Fibroblast of mammary gland (primary cell): ENCODE data around the gene GUK1.

Source experiments
- DNase-seq: peaks from one replicate; pipeline ENCODE4 v3.0.0-alpha.2; 2010; ENCODE audit warnings: low read depth
- H3K4me3 ChIP-seq: 2 replicates; pipeline ENCODE4 v1.5.1; 2011; ENCODE audit warnings: low read depth, mild to moderate bottlenecking, low read length, moderate library complexity; ENCODE audit not compliant: control insufficient read depth
- TF ChIP-seq, protein P1 (sequence below): conservative IDR thresholded peaks from 2 replicates; pipeline ENCODE4 v1.5.1; 2011; ENCODE audit warnings: low read depth, low read length, inconsistent platforms; ENCODE audit not compliant: control insufficient read depth, insufficient read depth

The GUK1 gene

DNA sequence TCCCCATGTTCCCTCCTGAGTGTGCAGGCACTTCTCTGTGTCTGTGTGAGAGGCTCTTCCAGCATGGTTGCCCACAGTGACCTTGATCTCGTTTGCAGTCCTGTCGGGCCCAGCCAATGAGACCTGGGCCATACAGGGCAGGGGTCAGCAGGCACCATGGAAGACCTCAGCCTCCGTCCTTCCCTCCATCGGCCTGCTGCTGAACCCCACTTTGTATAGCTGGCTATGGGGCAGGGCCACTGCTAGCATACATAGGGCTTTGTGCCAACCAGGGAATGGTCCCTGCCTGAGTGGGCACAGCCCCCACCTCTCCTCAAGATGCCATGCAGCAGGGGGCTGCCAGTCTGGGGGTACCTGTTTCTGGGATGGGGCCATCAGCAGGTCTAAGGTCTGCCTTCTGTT is 40.7 kb upstream of the GUK1 start:
- TF ChIP-seq, protein P1, sequence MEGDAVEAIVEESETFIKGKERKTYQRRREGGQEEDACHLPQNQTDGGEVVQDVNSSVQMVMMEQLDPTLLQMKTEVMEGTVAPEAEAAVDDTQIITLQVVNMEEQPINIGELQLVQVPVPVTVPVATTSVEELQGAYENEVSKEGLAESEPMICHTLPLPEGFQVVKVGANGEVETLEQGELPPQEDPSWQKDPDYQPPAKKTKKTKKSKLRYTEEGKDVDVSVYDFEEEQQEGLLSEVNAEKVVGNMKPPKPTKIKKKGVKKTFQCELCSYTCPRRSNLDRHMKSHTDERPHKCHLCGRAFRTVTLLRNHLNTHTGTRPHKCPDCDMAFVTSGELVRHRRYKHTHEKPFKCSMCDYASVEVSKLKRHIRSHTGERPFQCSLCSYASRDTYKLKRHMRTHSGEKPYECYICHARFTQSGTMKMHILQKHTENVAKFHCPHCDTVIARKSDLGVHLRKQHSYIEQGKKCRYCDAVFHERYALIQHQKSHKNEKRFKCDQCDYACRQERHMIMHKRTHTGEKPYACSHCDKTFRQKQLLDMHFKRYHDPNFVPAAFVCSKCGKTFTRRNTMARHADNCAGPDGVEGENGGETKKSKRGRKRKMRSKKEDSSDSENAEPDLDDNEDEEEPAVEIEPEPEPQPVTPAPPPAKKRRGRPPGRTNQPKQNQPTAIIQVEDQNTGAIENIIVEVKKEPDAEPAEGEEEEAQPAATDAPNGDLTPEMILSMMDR = no peak
- no peak overlapping the region for H3K4me3 ChIP-seq
- DNase-seq = no peak

DNA sequence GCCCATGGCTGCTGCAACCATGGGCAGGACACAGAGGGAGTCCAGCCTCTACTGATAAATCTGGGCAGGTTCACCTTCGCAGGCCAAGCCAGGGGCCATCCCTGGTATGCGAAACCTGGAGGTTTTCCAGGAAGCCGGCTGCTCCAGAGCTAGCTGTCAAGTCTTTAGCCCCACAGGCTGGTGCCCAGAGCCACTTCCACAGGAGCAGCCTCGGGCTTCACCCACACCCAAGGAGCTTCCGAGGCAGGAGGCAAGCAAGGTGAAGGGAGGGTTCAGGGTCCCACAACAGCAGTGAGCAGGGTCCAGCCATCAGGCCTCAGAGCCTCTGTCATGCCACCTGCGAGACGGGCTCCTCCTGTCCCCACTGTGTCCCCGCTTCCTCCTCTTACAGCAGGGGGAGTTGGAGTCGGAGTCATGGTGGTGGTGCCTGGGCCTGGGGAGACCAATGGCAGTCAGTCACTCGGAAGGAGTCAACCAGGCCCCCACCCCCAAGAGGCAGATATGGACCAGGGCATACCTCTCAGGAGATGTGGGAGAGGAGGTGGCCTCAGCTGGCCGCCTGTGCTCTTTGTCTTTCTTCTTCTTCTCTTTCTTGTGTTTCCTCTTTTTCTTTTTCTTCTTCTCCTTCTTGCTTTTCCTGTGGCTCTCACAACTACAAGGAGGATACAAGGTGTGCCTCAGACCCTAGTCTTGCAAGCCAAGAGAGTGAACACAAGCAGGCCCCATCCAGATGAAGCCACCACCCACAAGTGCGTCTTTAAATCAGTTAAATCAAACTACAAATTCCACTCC is 39.1 kb upstream of the GUK1 start:
- TF ChIP-seq, protein P1 = no peak
- no peak overlapping the region for H3K4me3 ChIP-seq
- no peak for DNase-seq

DNA sequence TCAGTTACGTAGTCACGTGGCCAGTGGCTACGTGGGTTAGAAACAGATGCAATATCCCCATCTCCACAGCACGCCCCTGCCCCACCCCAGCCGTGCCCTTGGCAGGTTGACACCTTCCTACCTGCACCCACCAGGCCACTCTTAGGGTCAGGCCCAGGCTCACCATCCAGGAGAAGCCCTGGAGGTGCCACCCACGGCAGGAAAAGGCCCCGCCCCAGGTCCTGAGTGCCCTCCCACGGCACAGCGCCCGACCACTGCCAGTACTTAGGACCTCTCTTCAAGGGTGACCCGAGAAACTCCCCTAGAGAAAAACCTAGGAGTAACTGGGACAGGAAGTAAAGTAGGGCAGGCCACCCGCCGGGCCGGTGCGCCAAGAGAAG is 38.5 kb upstream of the GUK1 start:
- H3K4me3 ChIP-seq = peak overlapping the region; percentile 78
- TF ChIP-seq, protein P1 = no peak
- no peak for DNase-seq

DNA sequence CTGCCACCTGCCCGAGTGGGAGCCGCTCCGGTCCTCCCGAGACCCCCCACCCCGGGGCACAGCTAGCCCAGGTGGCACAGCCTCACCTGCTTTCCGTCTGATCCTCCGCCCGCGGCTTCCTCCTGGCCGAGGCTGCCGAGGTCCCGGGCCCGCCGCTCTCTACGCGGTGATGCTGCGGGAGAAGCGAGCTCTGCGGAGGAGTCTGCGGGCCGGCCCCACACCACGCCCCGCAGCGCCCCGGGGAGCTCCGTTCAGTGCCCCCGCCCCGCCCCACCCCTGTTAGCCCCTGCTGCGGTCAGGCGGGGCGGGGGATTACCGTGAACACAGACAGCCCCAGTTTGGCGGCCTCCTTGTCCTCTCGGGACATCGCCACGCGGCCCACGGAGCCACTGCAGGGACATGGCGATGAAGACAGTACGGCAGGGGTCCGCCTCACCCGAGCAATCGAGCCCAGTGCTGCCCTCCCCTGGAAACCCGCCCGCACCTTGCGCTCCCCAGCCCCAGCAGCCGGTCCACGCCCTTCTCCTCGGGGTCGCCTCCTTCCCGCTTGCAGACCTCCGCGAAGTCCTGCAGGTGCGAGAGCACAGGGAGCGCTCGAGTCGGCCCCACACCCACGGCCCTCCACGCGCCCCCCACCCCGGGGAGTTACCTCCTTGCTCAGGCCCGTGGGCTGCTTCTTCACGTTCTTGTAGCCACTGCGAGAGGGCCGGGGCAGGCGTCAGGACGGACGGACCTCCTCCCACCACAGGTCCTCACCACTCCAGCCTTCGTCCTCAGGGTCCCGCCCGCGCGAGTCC is 37.9 kb upstream of the GUK1 start:
- DNase-seq = no peak
- peak overlapping the region; percentile 78 for H3K4me3 ChIP-seq
- TF ChIP-seq, protein P1 = no peak

DNA sequence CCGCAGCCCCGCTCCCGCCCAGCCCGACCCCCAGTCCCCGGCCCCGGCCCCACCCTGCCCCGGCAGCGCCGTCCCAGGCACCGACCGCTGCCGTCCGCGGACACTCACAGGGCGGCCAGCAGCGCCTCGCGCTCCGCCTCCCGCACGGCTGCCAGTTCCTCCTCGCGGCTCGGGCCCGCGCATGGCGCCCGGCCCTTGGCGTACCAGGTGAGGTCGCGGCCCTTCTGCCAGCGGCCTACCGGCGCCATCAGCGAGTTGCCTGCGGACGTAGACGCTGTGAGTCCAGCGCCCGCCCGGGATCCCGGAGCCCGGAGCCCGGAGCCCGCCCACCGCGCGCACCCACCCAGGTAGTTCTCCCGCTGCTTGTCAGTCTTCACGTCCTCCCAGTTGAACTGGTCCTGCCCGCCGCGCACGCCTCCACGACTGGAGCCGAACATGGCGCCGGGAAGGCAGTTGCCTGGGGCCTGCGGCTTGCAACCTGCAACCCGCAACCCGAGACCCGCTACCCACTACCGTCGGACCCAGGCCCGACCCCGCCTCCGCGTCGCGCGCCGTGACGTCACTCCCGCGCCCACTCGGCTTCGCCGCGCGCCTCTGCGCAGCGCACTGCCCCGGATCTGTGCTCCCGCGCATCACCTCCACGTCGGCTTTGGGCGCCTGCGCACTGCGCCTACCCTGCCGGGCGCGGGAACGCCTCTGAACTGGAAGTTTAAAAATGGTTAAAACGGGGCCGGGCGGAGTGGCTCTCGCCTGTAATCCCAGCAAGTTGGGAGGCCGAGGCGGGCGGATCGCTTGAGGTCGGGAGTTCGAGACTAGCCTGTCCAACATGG is 37.1 kb upstream of the GUK1 start, which contains the start of gene C1orf35:
Gene C1orf35, minus strand, starts transcription at position 535 of the 830 bp plus-strand sequence. Its CDS starts 98 bp downstream, at position 437.
- peak within 1 kb of the TSS; percentile 78 for H3K4me3 ChIP-seq
- TF ChIP-seq, protein P1 = no peak
- DNase-seq = peak; percentile 88

DNA sequence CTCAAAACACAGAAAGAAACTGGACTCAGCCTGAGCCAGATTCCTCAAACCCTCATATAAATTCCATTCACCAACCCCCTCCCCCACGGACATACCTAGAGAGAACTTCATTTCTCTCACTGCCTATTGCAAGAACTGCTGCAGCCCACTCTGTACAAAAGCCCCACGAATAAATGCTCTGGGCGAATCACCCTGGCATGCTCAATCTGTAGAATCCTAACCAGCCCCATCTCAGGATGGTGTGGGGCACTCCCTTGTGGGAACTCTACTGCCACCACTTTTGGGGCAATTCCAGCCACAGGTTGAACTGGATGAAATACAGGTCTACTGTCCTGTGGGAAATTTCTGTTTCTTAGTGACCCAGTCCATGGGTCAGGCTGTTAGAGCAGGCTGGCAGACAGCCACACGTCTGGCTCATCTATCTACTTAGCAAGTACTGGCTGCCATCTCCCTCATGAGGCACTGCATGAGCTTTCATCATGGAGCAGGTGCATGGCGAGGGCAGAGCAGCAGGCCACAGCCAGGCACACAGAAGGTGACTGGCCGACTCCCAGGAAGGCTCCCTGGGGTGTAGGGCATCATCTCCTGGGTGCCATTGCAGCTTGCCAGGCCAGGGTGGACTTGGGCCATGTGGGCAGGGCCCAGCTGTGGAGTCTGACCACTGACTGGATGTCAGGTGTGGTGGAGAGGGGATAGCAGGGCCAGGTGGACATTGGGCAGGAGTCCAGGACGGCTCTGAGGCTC is 35.4 kb upstream of the GUK1 start:
- DNase-seq = peak; percentile 37
- no peak overlapping the region for H3K4me3 ChIP-seq
- TF ChIP-seq, protein P1 = no peak
